Heart left ventricle (tissue), 16 donors: ENCODE data around the gene ANKRD28. TPM values are rescaled to one million over a fixed set of nuclear protein-coding genes. Genes with fewer than 3 reads are reported as not detected.

ENCODE experiments used
- ATAC-seq, 4 donors: fragments of 200-7000 bp; cut with Tn5 transposase; one replicate each; pipeline ENCODE4 v1.9.1; 2020 to 2022; ENCODE audit warnings: moderate library complexity in 4 of 4, mild to moderate bottlenecking in 3 of 4, moderate number of reproducible peaks in 1 of 4
- DNase-seq, 5 donors: peaks; one replicate each; pipeline ENCODE4 v3.0.0-alpha.2; 2020
- H3K27ac ChIP-seq, 12 donors: fragments of 200-600 bp; sonication (generic) in 4 of 12; one replicate each; pipeline versions ENCODE4 v1.5.0 to v1.8.0; 2016 to 2022; ENCODE audit warnings: mild to moderate bottlenecking in 2 of 12
- H3K27me3 ChIP-seq, 9 donors: fragments of 200-600 bp; sonication (generic) in 2 of 9; one replicate each; pipeline versions ENCODE4 v1.5.1 to v1.8.0; 2016 to 2022; ENCODE audit warnings: mild to moderate bottlenecking in 3 of 9
- H3K36me3 ChIP-seq, 9 donors: fragments of 200-600 bp; sonication (generic) in 2 of 9; one replicate each; pipeline versions ENCODE4 v1.5.0 to v1.8.0; 2018 to 2022; ENCODE audit warnings: mild to moderate bottlenecking in 2 of 9
- H3K4me1 ChIP-seq, 12 donors: fragments of 200-600 bp; sonication (generic) in 4 of 12; one replicate each; pipeline versions ENCODE4 v1.5.0 to v1.8.0; 2016 to 2022; ENCODE audit warnings: mild to moderate bottlenecking in 3 of 12
- H3K4me3 ChIP-seq, 12 donors: fragments of 200-600 bp; sonication (generic) in 4 of 12; one replicate each; pipeline versions ENCODE4 v1.5.0 to v1.8.0; 2017 to 2022; ENCODE audit warnings: mild to moderate bottlenecking in 9 of 12, moderate library complexity in 4 of 12
- H3K9me3 ChIP-seq, 12 donors: fragments of 200-600 bp; sonication (generic) in 4 of 12; one replicate each; pipeline versions ENCODE4 v1.5.0 to v1.8.0; 2016 to 2022; ENCODE audit warnings: mild to moderate bottlenecking in 1 of 12
- POLR2A ChIP-seq, 2 donors: fragments of 450-650 bp; IDR thresholded peaks; one replicate each; pipeline ENCODE4 v1.6.1; 2017; ENCODE audit warnings: antibody characterized with exemption in 2 of 2, mild to moderate bottlenecking in 2 of 2, moderate library complexity in 2 of 2
- WGBS, 4 donors: extraction: QIAGEN DNeasy Blood & Tissue Kit in 2 of 4; methylation state at CpG; one replicate each; pipeline versions ENCODE4 v1.1.5 to v1.1.7; 2013 to 2018; 5-methylcytosine and 5-hydroxymethylcytosine counted together
- intact Hi-C, 10 donors: fragments of 100-400 bp; cut with DNase I; formaldehyde crosslinking; loops; one replicate each; pipeline versions ENCODE4 v1.11.1 to v1.14.2; 2022
- polyA plus RNA-seq, 2 donors: library from polyadenylated mRNA; stranded (reverse); fragments of 200-250 nt; gene quantifications; one replicate each; pipeline ENCODE4 v1.2.3, GENCODE V29; 2013
- total RNA-seq, 9 donors: library from RNA; depleted of rRNA in 2 of 9; stranded (reverse); fragments of >200 nt in 2 of 9; fragmentation: NEBNext Ultra II Directional in 3 of 9; extraction: Animal tissue kit (Norgen Biotek cat#: 25700) in 3 of 9; gene quantifications; one replicate each; pipeline versions ENCODE4 v1.1.0 to v1.2.4, GENCODE V29; 2016 to 2023
- TF ChIP-seq, protein P1 (sequence below), 12 donors: fragments of 200-600 bp; sonication (generic) in 4 of 12; IDR thresholded peaks; one replicate each; pipeline versions ENCODE4 v1.5.0 to v1.8.0; 2018 to 2022; ENCODE audit warnings: antibody characterized with exemption in 12 of 12, mild to moderate bottlenecking in 5 of 12
- donor health status: ischemic (EF 13 %, LVEDD 7.1; RV severe dilation, severe dysfunction).
- donor health status: healthy with polysubstance abuse.
- donor health status: DM: no; HTN: yes; CAD: no.
- donor health status: DM: no; HTN: no; CAD: no.
- donor health status: ischemic (EF 25% LVEDD 6.9; RV normal size, moderate dysfunction).
- donor health status: ischemic (EF 25% LVEDD 5.7; RV mildly dilated, moderate dysfunction).
- donor health status: healthy.
- donor health status: DM: yes; HTN: yes; CAD: no.
- donor health status: ischemic (EF 35%, LVEDD 5.7; RV mildly dilated, moderate dysfunction).
- donor health status: nonischemic (EF 11% LVEDD 7.7; RV severe dilation, severe dysfunction).
- donor health status: DM: yes; HTN: yes; CAD: no.
- donor health status: PGD.
- donor health status: ischemic (EF 29% LVEDD 5.4; RV normal size, mild dysfunction).
- donor health status: nonischemic (EF 23%, LVEDD 6.1; RV moderate dilation, normal function).

ANKRD28 gene
- total and polyA plus RNA-seq, 11 donors = 4.9 to 32.1 (median 24.3) TPM

DNA sequence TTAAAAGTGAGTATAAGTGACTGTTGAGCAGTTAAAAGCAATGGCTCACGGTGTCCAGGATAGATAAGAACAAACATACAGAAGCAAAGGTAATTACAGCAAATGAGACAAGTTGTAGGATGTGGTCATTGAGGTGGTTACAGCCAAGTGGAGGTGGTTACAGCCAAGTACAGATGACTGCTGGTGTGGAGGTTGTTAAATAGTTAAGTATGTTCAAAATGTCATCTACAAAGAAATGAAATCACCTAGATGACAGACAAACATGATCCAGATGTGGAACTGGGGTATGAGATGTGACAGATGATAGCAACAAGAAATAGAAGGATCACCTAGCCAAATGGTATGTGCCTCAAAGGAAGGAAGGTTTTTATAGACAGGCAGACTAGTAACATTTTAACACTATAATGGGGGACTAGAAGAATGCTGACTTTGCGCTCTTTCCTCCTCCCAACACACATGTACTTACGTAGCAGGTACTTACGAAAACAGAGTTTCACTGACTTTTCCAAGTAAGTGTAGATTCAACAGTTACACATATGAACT, 6.8 kb upstream of the ANKRD28 start:
- H3K4me3 ChIP-seq = no peak overlapping the region
- ATAC-seq = no peak
- no peaks in the 10 kb centered on the region for H3K27me3 ChIP-seq
- 86 to 91% (median 90%) methylated on average over 4 of the region's 4 CpGs for WGBS, 4 donors
- no peak for DNase-seq
- H3K36me3 ChIP-seq = no peaks in the 10 kb centered on the region
- H3K4me1 ChIP-seq = peaks cover 0 to 51% (median 13%) of the 10 kb centered on the region in 12 donors
- intact Hi-C loops = loop anchor here in 1 of 10 donors (5.0 kb wide), 1 partner anchor 172 kb away; no protein-coding TSS in a partner anchor
- TF ChIP-seq, protein P1, sequence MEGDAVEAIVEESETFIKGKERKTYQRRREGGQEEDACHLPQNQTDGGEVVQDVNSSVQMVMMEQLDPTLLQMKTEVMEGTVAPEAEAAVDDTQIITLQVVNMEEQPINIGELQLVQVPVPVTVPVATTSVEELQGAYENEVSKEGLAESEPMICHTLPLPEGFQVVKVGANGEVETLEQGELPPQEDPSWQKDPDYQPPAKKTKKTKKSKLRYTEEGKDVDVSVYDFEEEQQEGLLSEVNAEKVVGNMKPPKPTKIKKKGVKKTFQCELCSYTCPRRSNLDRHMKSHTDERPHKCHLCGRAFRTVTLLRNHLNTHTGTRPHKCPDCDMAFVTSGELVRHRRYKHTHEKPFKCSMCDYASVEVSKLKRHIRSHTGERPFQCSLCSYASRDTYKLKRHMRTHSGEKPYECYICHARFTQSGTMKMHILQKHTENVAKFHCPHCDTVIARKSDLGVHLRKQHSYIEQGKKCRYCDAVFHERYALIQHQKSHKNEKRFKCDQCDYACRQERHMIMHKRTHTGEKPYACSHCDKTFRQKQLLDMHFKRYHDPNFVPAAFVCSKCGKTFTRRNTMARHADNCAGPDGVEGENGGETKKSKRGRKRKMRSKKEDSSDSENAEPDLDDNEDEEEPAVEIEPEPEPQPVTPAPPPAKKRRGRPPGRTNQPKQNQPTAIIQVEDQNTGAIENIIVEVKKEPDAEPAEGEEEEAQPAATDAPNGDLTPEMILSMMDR (IDR thresholded peaks at IDR 0.05) = no peak
- no peak for TF ChIP-seq POLR2A (IDR thresholded peaks at IDR 0.05)
- H3K27ac ChIP-seq = no peak overlapping the region
- no peaks in the 10 kb centered on the region for H3K9me3 ChIP-seq

DNA sequence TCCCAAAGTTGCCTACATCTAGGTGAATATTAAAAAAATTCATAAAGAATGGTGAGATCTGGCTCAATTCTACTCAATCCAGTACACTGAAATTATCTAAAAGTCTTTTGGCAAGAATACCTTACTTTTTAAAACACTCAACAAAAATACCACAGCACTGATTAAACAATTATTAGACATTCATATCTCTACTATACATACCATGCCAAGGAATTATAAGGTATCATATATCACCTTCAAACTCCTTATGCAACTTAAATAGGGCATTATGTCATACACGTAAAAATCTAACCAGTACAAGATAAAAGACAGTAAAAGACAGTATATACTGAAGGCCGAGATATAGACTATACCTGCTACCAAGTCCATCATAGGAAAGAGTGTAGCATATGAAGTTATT, 6.1 kb upstream of the ANKRD28 start:
- Histone ChIP-seq H3K27me3 (no peaks in the 10 kb centered on the region), H3K4me3 (no peak overlapping the region), H3K27ac (no peak overlapping the region), H3K9me3 (no peaks in the 10 kb centered on the region), H3K36me3 (no peaks in the 10 kb centered on the region), H3K4me1 (peaks cover 0 to 48% (median 8%) of the 10 kb centered on the region in 12 donors)
- intact Hi-C loops = no loop called here
- no peak for DNase-seq
- WGBS, 4 donors = 79 to 82% (median 81%) methylated on average over 2 of the region's 2 CpGs
- ATAC-seq = no peak
- no peak for TF ChIP-seq POLR2A (IDR thresholded peaks at IDR 0.05)
- TF ChIP-seq, protein P1 (IDR thresholded peaks at IDR 0.05) = no peak

DNA sequence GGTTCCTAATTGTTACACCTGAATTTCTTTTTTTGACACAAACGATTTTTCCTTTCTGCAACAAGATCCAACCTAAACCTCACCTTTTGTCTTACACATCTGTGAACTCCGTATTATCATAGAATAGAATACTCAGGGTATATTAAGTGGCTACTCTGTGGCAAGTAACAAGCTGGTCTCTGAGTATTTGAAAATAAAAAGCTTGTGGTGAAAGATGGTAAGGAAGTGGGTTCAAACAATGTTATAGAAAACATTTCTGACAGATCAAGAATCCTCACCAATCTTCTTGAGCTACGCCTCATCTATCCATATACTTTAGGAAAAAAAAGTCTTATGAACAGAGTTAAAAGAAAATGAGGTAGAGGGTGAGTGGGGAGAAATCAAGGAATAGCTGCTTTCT, 3.5 kb upstream of the ANKRD28 start:
- Histone ChIP-seq H3K36me3 (no peaks in the 10 kb centered on the region), H3K27ac (peak overlapping the region in 1 of 12 donors; percentile 29), H3K27me3 (no peaks in the 10 kb centered on the region), H3K9me3 (no peaks in the 10 kb centered on the region), H3K4me3 (no peak overlapping the region), H3K4me1 (peaks cover 0 to 69% (median 21%) of the 10 kb centered on the region in 12 donors)
- no peak for ATAC-seq
- no peak for DNase-seq
- intact Hi-C loops = no loop called here
- WGBS, 4 donors = 87 to 90% (median 88%) methylated on average over 3 of the region's 3 CpGs
- no peak for TF ChIP-seq POLR2A (IDR thresholded peaks at IDR 0.05)
- TF ChIP-seq, protein P1 (IDR thresholded peaks at IDR 0.05) = no peak

DNA sequence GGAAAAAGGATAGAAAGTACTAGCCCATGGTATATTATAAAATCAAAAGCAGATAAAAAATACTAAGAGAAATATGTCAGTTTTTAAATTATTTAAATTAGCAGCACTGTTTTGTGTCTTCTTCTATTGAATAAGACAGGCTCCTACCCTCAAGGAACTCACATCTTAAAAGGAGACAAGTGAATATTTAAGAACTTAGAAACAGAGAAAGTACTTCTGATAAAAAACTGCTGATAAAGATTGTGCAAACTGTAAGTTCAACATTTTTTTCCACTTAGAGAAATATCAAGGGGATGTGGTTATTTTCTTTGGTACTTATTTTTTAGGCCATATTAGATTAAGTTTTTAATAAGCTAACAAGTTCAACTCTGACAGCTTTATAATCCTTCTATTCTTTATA, 3.0 kb upstream of the ANKRD28 start:
- DNase-seq (no peak), ATAC-seq (no peak)
- no peaks in the 10 kb centered on the region for H3K9me3 ChIP-seq
- no peak for TF ChIP-seq POLR2A (IDR thresholded peaks at IDR 0.05)
- TF ChIP-seq, protein P1 (IDR thresholded peaks at IDR 0.05) = no peak
- no peaks in the 10 kb centered on the region for H3K27me3 ChIP-seq
- no peak overlapping the region for H3K4me3 ChIP-seq
- peak overlapping the region in 2 of 12 donors; percentile 29 to 33 for H3K27ac ChIP-seq
- intact Hi-C loops = no loop called here
- no peaks in the 10 kb centered on the region for H3K36me3 ChIP-seq
- peaks cover 0 to 69% (median 20%) of the 10 kb centered on the region in 12 donors for H3K4me1 ChIP-seq
